CD14-positive monocyte (primary cell): ENCODE data around the gene TMEM150C. TPM values are rescaled to one million over a fixed set of nuclear protein-coding genes. Genes with fewer than 3 reads are reported as not detected.

ENCODE experiments used
- DNase-seq, 3 donors: peaks; one replicate each; pipeline ENCODE4 v3.0.0-alpha.2; 2011 to 2022
- H2AFZ ChIP-seq: 2 replicates; pipeline ENCODE4 v1.6.0; 2012; ENCODE audit warnings: mild to moderate bottlenecking, low read depth, low read length, inconsistent platforms; ENCODE audit not compliant: insufficient read depth, poor library complexity, severe bottlenecking
- H3K27ac ChIP-seq, 2 donors: 1 replicate in 1 of 2; 2 replicates in 1 of 2; pipeline ENCODE4 v1.5.1; 2012 to 2013; ENCODE audit warnings: low read length in 2 of 2, control low read depth in 1 of 2, inconsistent platforms in 1 of 2, low read depth in 1 of 2, mild to moderate bottlenecking in 1 of 2
- H3K27me3 ChIP-seq, 2 donors: one replicate each; pipeline versions ENCODE4 v1.6.0 to v1.6.1; 2011 to 2013; ENCODE audit warnings: low read length in 2 of 2; ENCODE audit not compliant: control insufficient read depth in 2 of 2, insufficient read depth in 2 of 2
- H3K36me3 ChIP-seq, 2 donors: replicated peaks in 1 of 2; 1 replicate in 1 of 2; 2 replicates in 1 of 2; pipeline versions ENCODE4 v1.5.1 to v1.6.1; 2012 to 2013; ENCODE audit warnings: low read length in 2 of 2, control low read depth in 1 of 2, inconsistent platforms in 1 of 2, mild to moderate bottlenecking in 1 of 2; ENCODE audit not compliant: insufficient read depth in 2 of 2, control insufficient read depth in 1 of 2
- H3K4me1 ChIP-seq, 2 donors: 1 replicate in 1 of 2; 2 replicates in 1 of 2; pipeline versions ENCODE4 v1.5.1 to v1.6.1; 2012 to 2013; ENCODE audit warnings: low read length in 2 of 2, control low read depth in 1 of 2, inconsistent platforms in 1 of 2, mild to moderate bottlenecking in 1 of 2, moderate library complexity in 1 of 2; ENCODE audit not compliant: insufficient read depth in 2 of 2, control insufficient read depth in 1 of 2
- H3K4me2 ChIP-seq: replicated peaks from 2 replicates; pipeline ENCODE3; 2012; ENCODE audit warnings: low read length, moderate library complexity, mild to moderate bottlenecking; ENCODE audit not compliant: poor library complexity, severe bottlenecking; ENCODE audit errors: extremely low read depth
- H3K4me3 ChIP-seq, 3 experiments: fragments of 200-600 bp in 1 of 3; sonication (generic) in 1 of 3; replicated peaks in 1 of 3; 1 replicate in 2 of 3; 2 replicates in 1 of 3; pipeline ENCODE4 v1.5.1; 2011 to 2013; ENCODE audit warnings: low read length in 3 of 3, mild to moderate bottlenecking in 3 of 3, control low read depth in 2 of 3, low read depth in 2 of 3, inconsistent platforms in 1 of 3, moderate library complexity in 1 of 3
- H3K79me2 ChIP-seq: 2 replicates; pipeline ENCODE4 v1.6.0; 2012; ENCODE audit warnings: mild to moderate bottlenecking, control low read depth, inconsistent platforms, low read length, moderate library complexity; ENCODE audit not compliant: insufficient read depth
- H3K9ac ChIP-seq: 2 replicates; pipeline ENCODE4 v1.6.0; 2017; ENCODE audit warnings: low read length, mild to moderate bottlenecking; ENCODE audit not compliant: insufficient read depth, poor library complexity, severe bottlenecking
- H3K9me3 ChIP-seq, 2 donors: replicated peaks in 1 of 2; 1 replicate in 1 of 2; 2 replicates in 1 of 2; pipeline versions ENCODE4 v1.5.1 to v1.6.1; 2012 to 2013; ENCODE audit warnings: low read length in 2 of 2, control low read depth in 1 of 2; ENCODE audit not compliant: control insufficient read depth in 1 of 2, insufficient read depth in 1 of 2
- H4K20me1 ChIP-seq: 2 replicates; pipeline ENCODE4 v1.6.0; 2012; ENCODE audit warnings: mild to moderate bottlenecking, low read length, control low read depth, moderate library complexity; ENCODE audit not compliant: insufficient read depth
- H3K27ac Mint-ChIP-seq, 7 donors: one replicate each; pipeline ENCODE4 v1.8.0; 2020; ENCODE audit warnings: mild to moderate bottlenecking in 7 of 7, mixed read lengths in 7 of 7, moderate library complexity in 6 of 7, inconsistent platforms in 2 of 7
- H3K27me3 Mint-ChIP-seq, 3 donors: one replicate each; pipeline ENCODE4 v1.8.0; 2021 to 2022; ENCODE audit warnings: low read depth in 3 of 3, mild to moderate bottlenecking in 3 of 3, mixed read lengths in 3 of 3, moderate library complexity in 3 of 3, inconsistent platforms in 1 of 3
- H3K36me3 Mint-ChIP-seq, 2 donors: one replicate each; pipeline ENCODE4 v1.8.0; 2020; ENCODE audit warnings: mixed read lengths in 2 of 2, inconsistent platforms in 1 of 2, mild to moderate bottlenecking in 1 of 2
- H3K4me1 Mint-ChIP-seq: one replicate; pipeline ENCODE4 v1.8.0; 2020; ENCODE audit warnings: mild to moderate bottlenecking, mixed read lengths
- H3K4me3 Mint-ChIP-seq, 2 donors: one replicate each; pipeline ENCODE4 v1.8.0; 2020; ENCODE audit warnings: mild to moderate bottlenecking in 2 of 2, mixed read lengths in 2 of 2, moderate library complexity in 1 of 2
- H3K9me3 Mint-ChIP-seq, 7 donors: one replicate each; pipeline ENCODE4 v1.8.0; 2020 to 2022; ENCODE audit warnings: mixed read lengths in 7 of 7, mild to moderate bottlenecking in 6 of 7, moderate library complexity in 6 of 7, inconsistent platforms in 2 of 7
- WGBS: methylation state at CpG from one replicate; pipeline ENCODE4 v1.1.5; 2013; ENCODE audit warnings: missing lambda C conversion rate; ENCODE audit not compliant: insufficient coverage; 5-methylcytosine and 5-hydroxymethylcytosine counted together
- intact Hi-C, 2 donors: fragments of 100-400 bp; cut with micrococcal nuclease; formaldehyde crosslinking; loops; one replicate each; pipeline versions ENCODE4 v1.15.0 to v1.15.1; 2023
- polyA plus RNA-seq, 3 donors: library from polyadenylated mRNA; depleted of rRNA in 1 of 3; unstranded in 2 of 3; stranded (reverse) in 1 of 3; fragments of 300-500 nt in 2 of 3; fragments of >200 nt in 1 of 3; fragmentation: Illumina TruSeq in 2 of 3; gene quantifications; 1 replicate in 2 of 3; 2 replicates in 1 of 3; pipeline ENCODE4 v1.2.3, GENCODE V29; 2012 to 2021
- TF ChIP-seq, protein P1 (sequence below): fragments of 200-600 bp; IDR thresholded peaks from one replicate; pipeline ENCODE4 v1.8.0; 2022; ENCODE audit warnings: antibody characterized with exemption, mild to moderate bottlenecking

Gene TMEM150C
- polyA plus RNA-seq, 3 donors, result not detected

DNA sequence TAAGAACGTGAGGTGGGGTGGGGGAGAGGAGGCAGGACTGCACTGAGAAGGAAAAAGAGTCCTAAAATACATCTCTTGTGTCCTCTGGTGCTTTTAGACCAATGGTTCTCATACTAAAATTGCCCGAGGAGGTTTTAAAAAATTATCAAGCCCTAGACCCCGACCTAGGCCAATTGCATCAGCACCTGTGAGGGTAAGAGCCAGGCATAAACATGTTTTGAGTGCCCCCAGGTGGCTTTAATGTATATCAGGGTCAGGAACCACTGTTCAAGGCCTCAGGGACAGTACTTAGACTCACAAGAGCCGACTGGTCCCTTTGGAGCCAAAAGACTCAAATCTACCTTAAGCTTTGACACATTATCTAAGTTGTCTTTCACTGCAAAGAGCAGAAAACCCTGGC lies 37.5 kb upstream of the TMEM150C start:
- Histone ChIP-seq H3K4me3 (no peak overlapping the region), H3K9ac (no peak overlapping the region), H4K20me1 (no peaks in the 10 kb centered on the region), H3K9me3 (no peaks in the 10 kb centered on the region), H3K4me2 (no peak overlapping the region), H2AFZ (no peak overlapping the region), H3K36me3 (no peaks in the 10 kb centered on the region), H3K4me1 (no peaks in the 10 kb centered on the region), H3K79me2 (no peaks in the 10 kb centered on the region), H3K27me3 (no peaks in the 10 kb centered on the region), H3K27ac (no peak overlapping the region)
- TF ChIP-seq, protein P1, sequence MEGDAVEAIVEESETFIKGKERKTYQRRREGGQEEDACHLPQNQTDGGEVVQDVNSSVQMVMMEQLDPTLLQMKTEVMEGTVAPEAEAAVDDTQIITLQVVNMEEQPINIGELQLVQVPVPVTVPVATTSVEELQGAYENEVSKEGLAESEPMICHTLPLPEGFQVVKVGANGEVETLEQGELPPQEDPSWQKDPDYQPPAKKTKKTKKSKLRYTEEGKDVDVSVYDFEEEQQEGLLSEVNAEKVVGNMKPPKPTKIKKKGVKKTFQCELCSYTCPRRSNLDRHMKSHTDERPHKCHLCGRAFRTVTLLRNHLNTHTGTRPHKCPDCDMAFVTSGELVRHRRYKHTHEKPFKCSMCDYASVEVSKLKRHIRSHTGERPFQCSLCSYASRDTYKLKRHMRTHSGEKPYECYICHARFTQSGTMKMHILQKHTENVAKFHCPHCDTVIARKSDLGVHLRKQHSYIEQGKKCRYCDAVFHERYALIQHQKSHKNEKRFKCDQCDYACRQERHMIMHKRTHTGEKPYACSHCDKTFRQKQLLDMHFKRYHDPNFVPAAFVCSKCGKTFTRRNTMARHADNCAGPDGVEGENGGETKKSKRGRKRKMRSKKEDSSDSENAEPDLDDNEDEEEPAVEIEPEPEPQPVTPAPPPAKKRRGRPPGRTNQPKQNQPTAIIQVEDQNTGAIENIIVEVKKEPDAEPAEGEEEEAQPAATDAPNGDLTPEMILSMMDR, result no peak
- no peaks in the 10 kb centered on the region for H3K4me1 Mint-ChIP-seq
- no peak for DNase-seq
- WGBS, result 70% methylated on average over 2 of the region's 4 CpGs
- intact Hi-C loops, result no loop called here
- H3K36me3 Mint-ChIP-seq, result no peaks in the 10 kb centered on the region
- no peak overlapping the region for H3K27ac Mint-ChIP-seq
- H3K9me3 Mint-ChIP-seq, result no peaks in the 10 kb centered on the region
- H3K4me3 Mint-ChIP-seq, result no peak overlapping the region
- peaks cover 0 to 2% (median 0%) of the 10 kb centered on the region in 3 donors for H3K27me3 Mint-ChIP-seq

DNA sequence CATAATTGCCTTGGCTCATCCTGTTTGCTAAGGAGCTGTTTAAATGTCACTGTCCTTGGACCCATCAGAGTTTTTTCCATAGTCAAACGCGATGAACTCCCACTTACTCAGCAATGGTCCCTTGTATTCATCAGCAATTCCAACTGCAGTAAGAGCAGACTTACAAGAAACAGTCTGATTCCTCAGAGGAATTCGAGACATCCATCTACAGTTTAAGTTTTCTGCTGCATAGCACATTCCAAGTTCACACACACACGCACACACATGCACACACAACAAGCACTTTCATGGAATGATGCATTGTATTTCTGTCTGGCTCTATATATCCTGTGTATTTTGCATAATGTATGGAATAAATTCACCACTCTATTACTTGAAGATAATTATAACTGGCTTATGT lies 32.7 kb upstream of the TMEM150C start:
- H3K27me3 Mint-ChIP-seq, result peaks cover 0 to 5% (median 2%) of the 10 kb centered on the region in 3 donors
- no peak for DNase-seq
- Histone ChIP-seq H3K4me2 (no peak overlapping the region), H3K79me2 (no peaks in the 10 kb centered on the region), H3K4me1 (no peaks in the 10 kb centered on the region), H3K9me3 (no peaks in the 10 kb centered on the region), H3K9ac (no peak overlapping the region), H3K27ac (no peak overlapping the region), H3K36me3 (no peaks in the 10 kb centered on the region), H4K20me1 (no peaks in the 10 kb centered on the region), H3K27me3 (no peaks in the 10 kb centered on the region), H2AFZ (no peak overlapping the region), H3K4me3 (no peak overlapping the region)
- 83% methylated on average over 3 of the region's 4 CpGs for WGBS
- intact Hi-C loops, result no loop called here
- H3K4me3 Mint-ChIP-seq, result no peak overlapping the region
- no peaks in the 10 kb centered on the region for H3K36me3 Mint-ChIP-seq
- H3K9me3 Mint-ChIP-seq, result no peaks in the 10 kb centered on the region
- no peaks in the 10 kb centered on the region for H3K4me1 Mint-ChIP-seq
- no peak overlapping the region for H3K27ac Mint-ChIP-seq
- TF ChIP-seq, protein P1, result no peak
